ENCODE measurements around the gene BPTF.
"Not testable (repeated sequence)": the region's sequence is repeated elsewhere in the genome, so short reads cannot be mapped to it uniquely, and the experiment has no call there.

The BPTF gene

GRCh38 chr17:67824735-67825626, at the start of gene BPTF:
BPTF (plus strand) TSS chr17:67825503; CDS start chr17:67825725, 222 bp downstream.
- peak; percentile 91 for DNase-seq

- DNase-seq = peak; percentile 45
Observed at GRCh38 chr17:67779098-67779672, 46.1 kb upstream of the BPTF start.

GRCh38 chr17:67784364-67785121, 40.8 kb upstream of the BPTF start:
- DNase-seq = no peak

GRCh38 chr17:67785122-67785477, 40.2 kb upstream of the BPTF start:
- DNase-seq = no peak

- DNase-seq = no peak
Observed at GRCh38 chr17:67785504-67785903, 39.8 kb upstream of the BPTF start.

- peak; percentile 79 for DNase-seq
Observed at GRCh38 chr17:67800495-67800928, 24.8 kb upstream of the BPTF start.

GRCh38 chr17:67801626-67802175, 23.6 kb upstream of the BPTF start:
- no peak for DNase-seq

- DNase-seq = no peak
Observed at GRCh38 chr17:67810464-67810863, 14.8 kb upstream of the BPTF start.

GRCh38 chr17:67812380-67812779, 12.9 kb upstream of the BPTF start:
- DNase-seq = not testable (repeated sequence)

GRCh38 chr17:67813803-67814180, 11.5 kb upstream of the BPTF start:
- no peak for DNase-seq

- DNase-seq = no peak
Observed at GRCh38 chr17:67818110-67819002, 6.9 kb upstream of the BPTF start.

- no peak for DNase-seq
Observed at GRCh38 chr17:67819722-67820121, 5.6 kb upstream of the BPTF start.

- DNase-seq = no peak
Observed at GRCh38 chr17:67821871-67822367, 3.4 kb upstream of the BPTF start.

GRCh38 chr17:67825627-67826601, 611 bp downstream of the BPTF start:
- DNase-seq = peak; percentile 56

GRCh38 chr17:67829331-67829730, 4.0 kb downstream of the BPTF start:
- peak; percentile 7 for DNase-seq

- peak; percentile 4 for DNase-seq
Observed at GRCh38 chr17:67830440-67830839, 5.1 kb downstream of the BPTF start.

GRCh38 chr17:67831268-67831667, 6.0 kb downstream of the BPTF start:
- DNase-seq = no peak

GRCh38 chr17:67833134-67833533, 7.8 kb downstream of the BPTF start:
- DNase-seq = no peak

GRCh38 chr17:67833946-67834631, 8.8 kb downstream of the BPTF start:
- no peak for DNase-seq

GRCh38 chr17:67834634-67835033, 9.3 kb downstream of the BPTF start:
- no peak for DNase-seq
